PFSK-1 (cell line): ENCODE results near the gene CYTH1.

Source experiments
- FOXP2 ChIP-seq: optimal IDR thresholded peaks from 2 replicates; pipeline ENCODE3; 2011; ENCODE audit warnings: borderline replicate concordance, control low read depth, inconsistent platforms; ENCODE audit not compliant: insufficient read depth; ENCODE audit errors: extremely low read length, extremely low read depth
- POLR2AphosphoS5 ChIP-seq: IDR thresholded peaks from 2 replicates; pipeline ENCODE4 v1.6.1; 2012; ENCODE audit warnings: low read depth, mild to moderate bottlenecking, control low read depth, low read length, moderate library complexity
- SIN3A ChIP-seq: IDR thresholded peaks from 2 replicates; pipeline ENCODE4 v1.6.1; 2012; ENCODE audit warnings: mild to moderate bottlenecking, low read length, moderate library complexity, borderline replicate concordance; ENCODE audit not compliant: insufficient read depth
- TAF1 ChIP-seq: IDR thresholded peaks from 2 replicates; pipeline ENCODE4 v1.6.1; 2012; ENCODE audit warnings: low read length, control low read depth, borderline replicate concordance; ENCODE audit not compliant: insufficient read depth
- TF ChIP-seq, protein P1 (sequence below), 2 experiments: IDR thresholded peaks; 2 replicates each; pipeline versions ENCODE4 v1.6.1 to v1.8.0; 2011 to 2012; ENCODE audit warnings: low read depth in 2 of 2, low read length in 2 of 2, control low read depth in 1 of 2, inconsistent platforms in 1 of 2, mild to moderate bottlenecking in 1 of 2, moderate library complexity in 1 of 2; ENCODE audit not compliant: insufficient read depth in 1 of 2

DNA sequence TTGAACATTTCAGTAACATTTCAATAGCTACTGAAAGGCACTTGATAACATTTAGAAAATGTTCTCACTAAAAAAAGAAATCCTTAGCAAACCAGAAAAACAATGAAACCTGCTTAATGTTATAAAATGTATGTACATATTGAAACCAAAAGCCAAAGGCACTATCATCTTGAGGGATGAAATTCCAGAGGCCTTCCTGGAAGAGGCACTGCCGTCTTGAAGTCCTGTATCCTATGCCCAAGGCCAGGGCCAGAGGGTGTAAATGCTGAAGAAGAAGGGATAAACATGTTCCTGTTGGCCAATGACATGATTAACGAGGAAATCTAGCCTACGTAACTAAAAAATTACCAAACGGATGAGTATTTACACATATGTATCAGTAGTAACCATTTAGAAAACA lies 147.9 kb downstream of the CYTH1 start:
- TF ChIP-seq TAF1 (no peak), POLR2AphosphoS5 (no peak), SIN3A (no peak), FOXP2 (no peak)
- TF ChIP-seq, protein P1, sequence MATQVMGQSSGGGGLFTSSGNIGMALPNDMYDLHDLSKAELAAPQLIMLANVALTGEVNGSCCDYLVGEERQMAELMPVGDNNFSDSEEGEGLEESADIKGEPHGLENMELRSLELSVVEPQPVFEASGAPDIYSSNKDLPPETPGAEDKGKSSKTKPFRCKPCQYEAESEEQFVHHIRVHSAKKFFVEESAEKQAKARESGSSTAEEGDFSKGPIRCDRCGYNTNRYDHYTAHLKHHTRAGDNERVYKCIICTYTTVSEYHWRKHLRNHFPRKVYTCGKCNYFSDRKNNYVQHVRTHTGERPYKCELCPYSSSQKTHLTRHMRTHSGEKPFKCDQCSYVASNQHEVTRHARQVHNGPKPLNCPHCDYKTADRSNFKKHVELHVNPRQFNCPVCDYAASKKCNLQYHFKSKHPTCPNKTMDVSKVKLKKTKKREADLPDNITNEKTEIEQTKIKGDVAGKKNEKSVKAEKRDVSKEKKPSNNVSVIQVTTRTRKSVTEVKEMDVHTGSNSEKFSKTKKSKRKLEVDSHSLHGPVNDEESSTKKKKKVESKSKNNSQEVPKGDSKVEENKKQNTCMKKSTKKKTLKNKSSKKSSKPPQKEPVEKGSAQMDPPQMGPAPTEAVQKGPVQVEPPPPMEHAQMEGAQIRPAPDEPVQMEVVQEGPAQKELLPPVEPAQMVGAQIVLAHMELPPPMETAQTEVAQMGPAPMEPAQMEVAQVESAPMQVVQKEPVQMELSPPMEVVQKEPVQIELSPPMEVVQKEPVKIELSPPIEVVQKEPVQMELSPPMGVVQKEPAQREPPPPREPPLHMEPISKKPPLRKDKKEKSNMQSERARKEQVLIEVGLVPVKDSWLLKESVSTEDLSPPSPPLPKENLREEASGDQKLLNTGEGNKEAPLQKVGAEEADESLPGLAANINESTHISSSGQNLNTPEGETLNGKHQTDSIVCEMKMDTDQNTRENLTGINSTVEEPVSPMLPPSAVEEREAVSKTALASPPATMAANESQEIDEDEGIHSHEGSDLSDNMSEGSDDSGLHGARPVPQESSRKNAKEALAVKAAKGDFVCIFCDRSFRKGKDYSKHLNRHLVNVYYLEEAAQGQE (IDR thresholded peaks at IDR 0.05; ENCODE audit: insufficient read depth in 1 of 2, low read depth in 2 of 2, low read length in 2 of 2) = no peak
